GM08714 (cell line): ENCODE measurements around the gene GP1BB.

Experiments used
- H3K4me3 ChIP-seq: fragments of 200-500 bp; sonication (Bioruptor generic); 2 replicates; pipeline ENCODE4 v1.5.1; 2014; ENCODE audit warnings: mild to moderate bottlenecking, low read length, inconsistent platforms
- ZNF274 ChIP-seq: IDR thresholded peaks from 2 replicates; pipeline ENCODE4 v1.6.1; 2012; ENCODE audit warnings: mild to moderate bottlenecking, low read depth, low read length

GP1BB gene

DNA sequence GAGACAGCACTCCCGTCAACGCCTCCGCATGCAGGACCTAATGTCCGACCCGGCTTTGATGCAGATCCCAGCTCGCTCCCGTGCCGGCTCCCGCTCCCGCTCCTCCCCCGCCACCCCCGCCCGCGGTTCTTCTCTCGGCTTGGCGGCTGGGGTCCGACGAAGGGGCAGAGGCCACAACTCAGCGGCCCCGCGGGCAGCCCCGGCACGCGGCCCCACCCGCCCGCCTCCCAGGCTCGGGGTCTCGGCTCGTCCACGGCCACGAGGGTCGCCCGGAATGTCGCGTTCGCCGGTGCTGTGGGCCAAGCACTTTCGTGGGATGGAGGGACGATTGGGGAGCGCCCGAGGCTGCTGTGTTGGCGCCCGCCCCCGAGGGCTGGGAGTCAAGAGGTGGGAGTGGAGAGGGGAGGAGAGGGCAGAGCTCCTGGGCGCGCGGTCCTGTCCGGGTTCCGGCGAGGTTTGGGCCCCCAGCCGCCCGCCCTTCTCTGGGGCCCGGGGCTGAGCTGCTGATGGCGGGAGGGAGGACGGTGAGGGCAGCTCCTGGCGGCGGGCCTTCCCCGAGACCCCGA lies 31.9 kb downstream of the GP1BB start:
- no peak overlapping the region for H3K4me3 ChIP-seq
- TF ChIP-seq ZNF274, result no peak

DNA sequence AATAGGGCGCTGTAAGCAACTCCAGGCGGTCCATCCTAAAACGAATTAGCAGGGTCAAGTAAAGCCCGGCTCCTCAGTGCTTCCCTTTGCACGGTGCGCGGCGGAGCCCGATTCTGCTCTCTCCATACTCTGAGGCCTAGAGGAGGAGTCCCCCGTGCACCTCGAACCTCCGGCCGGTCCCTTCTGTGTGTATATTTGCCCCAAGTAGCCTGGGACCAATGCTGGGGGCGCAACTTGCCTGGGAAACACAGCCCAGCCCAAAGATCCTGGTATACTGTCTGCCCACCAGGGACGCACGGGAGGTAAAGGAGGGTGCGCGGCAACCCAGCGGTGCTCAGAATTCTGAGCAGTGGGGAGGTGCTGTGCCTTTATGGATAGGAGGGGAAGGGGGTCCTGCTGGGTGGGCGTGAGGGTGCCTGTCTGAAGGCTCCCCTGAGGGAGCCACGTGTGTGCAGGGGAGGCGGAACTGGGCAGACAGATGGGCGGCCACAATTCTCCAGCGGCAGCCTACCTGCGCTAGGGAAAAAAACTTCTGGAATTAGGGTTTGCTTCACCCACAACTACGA lies 32.5 kb downstream of the GP1BB start:
- no peak for TF ChIP-seq ZNF274
- no peak overlapping the region for H3K4me3 ChIP-seq

DNA sequence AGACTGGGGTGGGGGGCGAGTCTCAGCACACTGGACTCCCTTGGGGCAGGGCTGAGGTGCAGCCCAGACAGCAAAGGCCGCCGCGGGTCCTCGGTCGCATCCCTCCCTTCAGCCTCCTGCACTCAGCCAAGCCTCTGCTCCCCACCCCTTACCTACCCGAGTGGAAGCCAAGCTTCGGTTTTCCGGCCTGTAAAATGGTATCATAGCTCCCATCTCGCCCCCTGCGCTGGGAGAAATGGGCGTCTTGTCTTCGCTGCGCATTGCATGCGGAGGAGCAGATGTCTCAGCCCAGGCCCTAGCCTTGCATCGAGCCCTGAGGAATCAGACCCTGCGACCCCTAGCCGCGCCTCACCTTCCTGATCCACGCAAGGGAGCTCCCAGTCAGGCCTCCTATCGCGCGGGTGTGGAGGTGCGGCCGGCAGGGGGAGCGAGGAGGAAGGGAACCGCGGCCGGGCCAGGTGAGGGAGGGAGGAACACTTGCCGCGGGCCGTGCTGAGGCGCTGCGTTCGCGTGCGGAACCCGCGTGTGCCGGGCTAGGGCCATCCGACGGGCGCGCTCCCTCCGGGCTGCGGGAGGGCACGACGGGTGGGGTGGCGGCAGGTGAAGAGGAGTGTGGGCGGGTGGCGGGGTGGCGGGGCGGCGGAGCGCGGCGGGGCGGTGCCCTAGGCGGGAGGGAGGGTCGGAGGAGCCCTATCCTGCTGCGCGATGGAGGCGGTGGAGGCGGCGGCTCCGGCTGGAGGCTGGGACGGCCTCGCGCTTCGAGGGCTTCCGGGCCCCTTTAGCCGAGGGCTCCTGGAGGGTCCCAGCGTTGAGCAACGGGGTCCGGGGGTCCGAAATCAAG lies 33.2 kb downstream of the GP1BB start:
- no peak overlapping the region; the same call in 1 of the 2 replicates for H3K4me3 ChIP-seq
- no peak for TF ChIP-seq ZNF274

GRCh38 chr22:19757140-19757984 lies 34.0 kb downstream of the GP1BB start:
- TF ChIP-seq ZNF274, result no peak
- no peak overlapping the region; the same call in 1 of the 2 replicates for H3K4me3 ChIP-seq

DNA sequence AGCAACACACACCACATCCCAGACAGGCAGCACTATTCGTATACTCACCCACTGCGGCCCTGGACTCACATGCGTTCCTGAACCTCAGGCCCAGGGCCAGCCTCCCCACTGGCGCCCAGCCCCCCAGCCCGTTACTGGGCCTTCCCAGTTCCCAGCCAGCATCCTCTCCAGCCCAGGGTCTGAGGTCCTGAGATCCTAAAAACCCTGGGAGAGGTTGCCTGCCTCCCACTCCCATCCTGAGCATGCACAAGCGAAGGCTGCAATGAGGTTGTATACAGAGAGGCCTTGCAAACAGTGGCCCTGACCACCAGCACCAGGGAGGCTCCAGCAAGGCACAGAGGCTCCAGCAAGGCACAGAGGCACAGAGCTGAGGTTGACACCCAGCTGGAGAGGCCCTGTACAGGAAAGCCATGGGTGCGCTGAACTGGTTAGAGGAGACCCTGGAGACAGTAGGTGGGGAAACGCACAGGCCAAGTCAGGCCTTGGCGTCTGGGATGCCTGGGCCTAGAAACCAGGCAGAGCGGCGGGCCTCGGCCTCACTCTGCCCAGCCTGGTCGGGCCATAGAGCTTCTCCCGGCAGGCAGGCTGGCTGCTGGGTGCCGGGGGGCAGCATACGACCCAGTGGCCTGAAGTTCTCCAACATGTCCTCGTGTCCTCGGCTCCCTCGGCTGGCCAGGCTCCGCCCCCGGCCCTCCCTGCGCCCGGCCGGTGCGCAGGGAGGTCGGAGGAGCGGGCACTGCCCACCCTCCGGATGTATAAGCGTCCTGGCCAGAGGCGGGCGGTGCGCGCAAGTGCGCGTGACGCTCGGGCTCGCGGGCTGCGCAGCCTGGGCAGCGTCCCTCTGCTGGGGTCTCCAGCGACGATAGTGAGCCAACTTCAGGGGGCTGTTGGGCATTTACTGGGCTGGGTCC lies 34.9 kb downstream of the GP1BB start:
- TF ChIP-seq ZNF274, result no peak

DNA sequence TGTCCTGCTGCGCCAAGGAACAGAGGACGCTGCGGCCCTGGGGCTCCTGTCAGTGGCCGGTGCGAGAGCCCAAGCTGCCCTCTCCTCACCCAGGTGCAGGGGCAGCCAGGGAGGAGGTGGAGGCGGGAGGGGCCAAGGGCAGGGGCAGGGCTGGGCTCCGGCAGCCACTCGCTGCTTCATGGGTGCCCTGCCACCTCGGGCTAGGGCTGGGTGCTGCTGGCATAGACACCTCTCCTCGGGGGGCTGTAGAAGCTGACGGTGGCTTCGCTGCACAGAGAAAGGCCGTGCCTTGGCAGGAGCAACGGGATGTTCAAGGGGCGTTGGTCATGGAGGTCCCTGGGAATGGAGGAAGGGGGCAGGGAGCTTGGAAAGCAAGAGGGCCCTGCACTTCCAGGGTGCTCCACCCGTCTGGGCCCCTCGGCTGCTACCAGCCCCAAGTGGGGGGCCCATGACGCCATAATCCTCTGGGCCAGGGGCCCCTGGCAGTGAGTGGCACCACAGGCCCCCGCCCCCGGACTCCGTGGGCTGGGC lies 35.6 kb downstream of the GP1BB start:
- no peak overlapping the region for H3K4me3 ChIP-seq
- no peak for TF ChIP-seq ZNF274

More for the DNA sequence above, 34.9 kb downstream of the GP1BB start:
- H3K4me3 ChIP-seq, result no peak overlapping the region

GRCh38 chr22:19759427-19760057 lies 36.2 kb downstream of the GP1BB start:
- no peak overlapping the region for H3K4me3 ChIP-seq
- no peak for TF ChIP-seq ZNF274

DNA sequence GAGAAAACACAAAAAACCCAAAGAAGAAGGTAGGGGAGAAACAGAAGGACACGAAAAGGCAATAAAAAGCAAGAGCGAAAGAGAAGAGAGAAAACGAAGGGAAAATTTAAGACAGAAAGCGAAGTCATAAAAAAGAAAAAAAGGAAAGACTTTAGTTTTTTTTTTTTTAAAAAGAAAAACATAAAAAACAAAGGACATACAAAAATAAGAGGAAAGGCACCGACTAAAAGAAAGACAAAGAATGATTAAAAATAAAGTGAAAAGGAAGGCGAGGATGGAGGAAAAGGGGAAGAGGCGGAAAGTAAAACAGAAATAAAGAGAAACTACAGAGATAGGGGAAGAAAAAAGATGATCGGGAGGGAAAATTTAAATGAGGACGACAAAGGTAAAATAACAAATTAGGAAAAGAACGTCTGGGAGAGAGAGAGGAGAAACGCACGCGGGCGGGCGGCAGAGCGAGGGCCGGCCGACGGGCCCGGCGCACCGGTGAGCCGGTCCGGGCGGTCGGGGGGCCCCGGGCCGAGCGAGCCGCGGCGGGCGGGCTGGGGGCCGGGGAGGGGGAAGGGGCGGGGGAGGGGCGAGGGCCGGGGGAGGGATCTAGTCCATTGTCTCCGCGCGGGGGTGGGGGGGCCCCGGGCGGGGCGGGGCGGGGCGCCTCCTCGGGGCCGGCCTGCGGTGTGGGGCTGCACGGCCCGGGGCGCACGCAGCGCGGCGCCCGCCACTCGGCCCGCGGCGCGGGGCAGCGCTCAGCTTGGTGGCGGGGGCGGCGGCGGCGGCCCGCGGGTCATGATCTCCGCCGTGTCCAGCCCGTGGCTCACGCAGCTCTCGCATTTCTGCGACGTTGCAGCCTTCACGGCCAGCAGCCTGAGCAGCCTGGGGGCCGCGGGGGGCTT lies 37.0 kb downstream of the GP1BB start, which contains the start of gene TBX1:
TSS of gene TBX1 (plus strand) at position 721 of the 893 bp plus-strand sequence. CDS start at position 787, 66 bp downstream.
- TF ChIP-seq ZNF274, result no peak
- no peak within 1 kb of the TSS for H3K4me3 ChIP-seq

DNA sequence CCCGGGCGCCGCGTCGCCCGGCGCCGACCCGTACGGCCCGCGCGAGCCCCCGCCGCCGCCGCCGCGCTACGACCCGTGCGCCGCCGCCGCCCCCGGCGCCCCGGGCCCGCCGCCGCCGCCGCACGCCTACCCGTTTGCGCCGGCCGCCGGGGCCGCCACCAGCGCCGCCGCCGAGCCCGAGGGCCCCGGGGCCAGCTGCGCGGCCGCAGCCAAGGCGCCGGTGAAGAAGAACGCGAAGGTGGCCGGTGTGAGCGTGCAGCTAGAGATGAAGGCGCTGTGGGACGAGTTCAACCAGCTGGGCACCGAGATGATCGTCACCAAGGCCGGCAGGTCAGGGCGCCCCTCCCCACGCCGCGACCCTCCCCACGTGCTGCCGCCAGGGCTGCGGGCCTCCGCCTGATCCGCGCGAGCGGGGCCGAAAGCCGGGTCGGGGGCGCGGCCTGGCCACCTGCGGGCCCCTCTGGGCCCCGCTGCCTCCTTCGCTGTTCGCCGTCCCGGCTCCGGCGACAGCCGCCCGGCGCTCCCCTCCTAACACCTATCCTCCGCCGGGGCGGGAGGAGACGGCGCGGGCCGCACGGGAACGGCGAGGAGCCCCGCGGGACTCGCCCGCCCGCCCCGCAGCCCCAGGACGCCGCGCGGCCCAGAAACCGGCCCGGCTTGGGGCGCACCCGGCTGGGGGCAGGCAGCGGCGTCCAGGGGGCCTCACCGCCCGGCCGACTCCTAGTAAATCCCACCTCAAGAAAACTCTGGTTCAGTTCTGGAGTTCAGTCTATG lies 37.8 kb downstream of the GP1BB start:
- TF ChIP-seq ZNF274, result no peak
- no peak overlapping the region for H3K4me3 ChIP-seq

DNA sequence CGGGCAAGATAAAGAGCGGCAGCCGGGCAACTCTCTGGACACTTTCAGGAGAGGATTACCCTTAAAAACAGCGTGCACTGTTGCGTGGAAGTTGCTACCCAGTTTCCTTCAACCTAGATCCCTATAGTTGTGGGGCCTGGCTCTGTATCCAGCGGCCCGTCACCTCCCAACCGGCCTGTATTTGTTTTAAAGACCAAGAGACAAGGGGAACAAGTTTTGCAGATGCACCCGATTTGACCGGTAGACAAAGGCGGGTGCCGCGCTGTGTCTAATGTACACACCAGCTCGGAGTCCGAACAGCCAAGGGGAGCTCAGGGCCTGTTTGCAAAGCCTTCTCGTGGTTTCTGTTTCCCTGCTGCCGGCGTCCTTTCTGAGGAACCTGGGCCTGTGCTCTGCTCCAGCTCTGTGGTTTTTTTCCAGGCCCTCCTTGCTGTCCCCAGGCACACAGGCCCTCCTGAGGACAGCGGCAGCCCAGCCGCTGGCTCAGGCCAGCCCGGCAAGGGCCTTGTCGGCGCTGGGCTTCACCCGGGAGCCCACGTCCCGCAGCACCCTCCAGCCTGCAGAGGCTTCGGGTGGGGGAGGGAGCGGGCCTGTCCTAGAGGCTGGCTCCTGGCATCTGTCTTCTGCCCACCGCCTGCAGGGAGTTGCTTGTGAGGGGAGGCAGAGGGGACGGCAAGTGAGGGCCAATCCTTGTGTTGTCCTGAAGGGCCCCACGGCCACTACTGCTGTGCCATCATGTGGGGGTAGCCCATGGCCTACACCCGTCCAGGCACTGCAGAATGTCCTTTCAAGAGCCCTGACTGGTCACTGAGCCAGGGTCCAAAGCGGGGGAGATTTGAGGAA lies 38.6 kb downstream of the GP1BB start:
- no peak for TF ChIP-seq ZNF274
- H3K4me3 ChIP-seq, result no peak overlapping the region
